K562 (cell line): ENCODE results near the gene OR9Q2. TPM values are rescaled to one million over a fixed set of nuclear protein-coding genes. Genes with fewer than 3 reads are reported as not detected.

Experiments
- ATAC-seq: fragments of 200-7000 bp; cut with Tn5 transposase; 3 replicates; pipeline ENCODE4 v1.9.1; 2020; ENCODE audit warnings: moderate library complexity
- BruUV-seq: library from RNA; stranded (reverse); fragments of 400-500 nt; replicated peaks from 2 replicates; lab custom pipeline; 2021; lab: Mats Ljungman, UMichigan
- CTCF ChIA-PET: fragments of 300-600 bp; formaldehyde crosslinking; extraction: SDS; loops from one replicate; lab custom pipeline; 2021; ENCODE audit warnings: low intra/inter-chr PET ratio; lab: Yijun Ruan, JAX
- POLR2A ChIA-PET: fragments of 300-600, 350-650 bp; sonication (Branson Sonifier 250); formaldehyde crosslinking; extraction: SDS; loops from one replicate; lab custom pipeline; 2021; ENCODE audit warnings: antibody characterized with exemption, inconsistent platforms; lab: Yijun Ruan, JAX
- DNase-seq, 4 experiments: peaks; one replicate each; pipeline versions ENCODE4 v3.0.0 to v3.0.0-alpha.2; 2011 to 2018; ENCODE audit warnings: low spot score in 3 of 4, mixed read lengths in 3 of 4; ENCODE audit errors: extremely low read depth in 1 of 4
- FAIRE-seq: peaks from 2 replicates; lab custom pipeline; 2011; peaks lifted over from hg19 to GRCh38; lab: Jason Lieb, UNC
- H2AFZ ChIP-seq: 2 replicates; pipeline ENCODE4 v1.6.0; 2011; ENCODE audit warnings: low read depth, low read length, control low read depth, inconsistent platforms
- H3K27ac ChIP-seq: fragments of 200-600 bp; 3 replicates; pipeline ENCODE4 v1.8.0; 2011; ENCODE audit warnings: low read depth, mild to moderate bottlenecking, control low read depth, inconsistent platforms, low read length, moderate library complexity, mixed read lengths; ENCODE audit errors: extremely low read depth
- H3K27me3 ChIP-seq, 2 experiments: fragments of 300-600 bp in 1 of 2; 2 replicates in 1 of 2; 3 replicates in 1 of 2; pipeline versions ENCODE4 v1.6.0 to v1.8.0; 2011; ENCODE audit warnings: inconsistent platforms in 2 of 2, low read length in 2 of 2, mild to moderate bottlenecking in 1 of 2, mixed read lengths in 1 of 2, moderate library complexity in 1 of 2; ENCODE audit not compliant: control insufficient read depth in 2 of 2, insufficient read depth in 2 of 2
- H3K36me3 ChIP-seq: fragments of 300-600 bp; 3 replicates; pipeline ENCODE4 v1.8.0; 2011; ENCODE audit warnings: mild to moderate bottlenecking, low read length, inconsistent platforms; ENCODE audit not compliant: control insufficient read depth, insufficient read depth
- H3K4me1 ChIP-seq, 2 experiments: fragments of 200-600 bp in 1 of 2; replicated peaks in 1 of 2; 2 replicates in 1 of 2; 3 replicates in 1 of 2; pipeline versions ENCODE4 v1.5.1 to v1.8.0; 2011; ENCODE audit warnings: inconsistent platforms in 2 of 2, low read length in 2 of 2, mild to moderate bottlenecking in 1 of 2, mixed read lengths in 1 of 2, moderate library complexity in 1 of 2; ENCODE audit not compliant: control insufficient read depth in 2 of 2, insufficient read depth in 2 of 2
- H3K4me2 ChIP-seq: 2 replicates; pipeline ENCODE4 v1.6.1; 2011; ENCODE audit warnings: low read length, control low read depth, inconsistent platforms, mixed read lengths; ENCODE audit not compliant: insufficient read depth
- H3K4me3 ChIP-seq: fragments of 200-600 bp; sonication (generic), shearing (Covaris generic); 2 replicates; pipeline ENCODE4 v1.5.1; 2016; ENCODE audit warnings: control low read depth, inconsistent platforms
- H3K79me2 ChIP-seq: fragments of 200-600 bp; 3 replicates; pipeline ENCODE4 v1.8.0; 2011; ENCODE audit warnings: low read length, inconsistent platforms; ENCODE audit not compliant: control insufficient read depth, insufficient read depth
- H3K9ac ChIP-seq, 2 experiments: 2 replicates each; pipeline versions ENCODE4 v1.6.0 to v1.6.1; 2011; ENCODE audit warnings: low read depth in 2 of 2, low read length in 2 of 2, control low read depth in 1 of 2, inconsistent platforms in 1 of 2, mild to moderate bottlenecking in 1 of 2, mixed read lengths in 1 of 2; ENCODE audit not compliant: insufficient read depth in 1 of 2
- H3K9me1 ChIP-seq: one replicate; pipeline ENCODE4 v1.6.0; 2011; ENCODE audit warnings: inconsistent platforms, mild to moderate bottlenecking, low read length, moderate library complexity; ENCODE audit not compliant: control insufficient read depth, insufficient read depth
- H3K9me3 ChIP-seq: replicated peaks from 2 replicates; pipeline ENCODE4 v1.5.1; 2011; ENCODE audit warnings: low read depth, low read length, inconsistent platforms; ENCODE audit not compliant: control insufficient read depth, insufficient read depth
- H4K20me1 ChIP-seq: replicated peaks from 2 replicates; pipeline ENCODE4 v1.6.1; 2011; ENCODE audit warnings: low read length, inconsistent platforms, mixed read lengths; ENCODE audit not compliant: control insufficient read depth, insufficient read depth
- CEBPB ChIP-seq: fragments of 450-650 bp; IDR thresholded peaks from 2 replicates; pipeline ENCODE4 v1.6.1; 2016; ENCODE audit warnings: missing genetic modification characterization, missing compliant biosample characterization
- CSDE1 ChIP-seq, 2 experiments: fragments of 450-650 bp; IDR thresholded peaks; 2 replicates each; pipeline ENCODE4 v1.6.1; 2016; ENCODE audit warnings: mild to moderate bottlenecking in 1 of 2
- DIDO1 ChIP-seq: fragments of 450-650 bp; IDR thresholded peaks from 2 replicates; pipeline ENCODE4 v1.6.1; 2016; ENCODE audit warnings: low read depth, missing biosample characterization, missing genetic modification characterization
- NELFE ChIP-seq: IDR thresholded peaks from 2 replicates; pipeline ENCODE4 v1.6.1; 2011; ENCODE audit warnings: mild to moderate bottlenecking; ENCODE audit not compliant: insufficient read depth, insufficient read length
- NFE2 ChIP-seq: IDR thresholded peaks from 2 replicates; pipeline ENCODE4 v1.6.1; 2014; ENCODE audit warnings: antibody characterized with exemption, low read depth
- NUFIP1 ChIP-seq: fragments of 450-650 bp; IDR thresholded peaks from 2 replicates; pipeline ENCODE4 v1.6.1; 2018; ENCODE audit not compliant: partially characterized antibody
- OTX1 ChIP-seq: fragments of 450-650 bp; formaldehyde crosslinking; IDR thresholded peaks from 2 replicates; pipeline ENCODE4 v1.4.0; 2022; ENCODE audit warnings: mild to moderate bottlenecking
- REST ChIP-seq, 2 experiments: fragments of 450-650 bp; formaldehyde crosslinking in 1 of 2; IDR thresholded peaks; 2 replicates each; pipeline versions ENCODE4 v1.4.0 to v1.6.1; 2014 to 2020; ENCODE audit warnings: mild to moderate bottlenecking in 2 of 2, borderline replicate concordance in 1 of 2, low read depth in 1 of 2
- TEAD4 ChIP-seq, 2 experiments: sonication (generic) in 1 of 2; formaldehyde crosslinking in 1 of 2; IDR thresholded peaks; 2 replicates each; pipeline versions ENCODE4 v1.6.1 to v1.8.0; 2012 to 2022; ENCODE audit warnings: borderline replicate concordance in 1 of 2, inconsistent platforms in 1 of 2, low read length in 1 of 2, mild to moderate bottlenecking in 1 of 2, missing genetic modification reagents in 1 of 2
- ZNF316 ChIP-seq: fragments of 450-650 bp; IDR thresholded peaks from 2 replicates; pipeline ENCODE4 v1.6.1; 2016
- ZNF512 ChIP-seq: IDR thresholded peaks from 2 replicates; pipeline ENCODE4 v1.6.1; 2016; ENCODE audit warnings: missing genetic modification characterization, missing compliant biosample characterization
- ZNF583 ChIP-seq: fragments of 250-450 bp; sonication (Bioruptor Pico); IDR thresholded peaks from 2 replicates; pipeline ENCODE4 v1.4.0; 2020
- WGBS: fragments of 100-300 bp; shearing (Covaris generic); methylation state at CpG from one replicate; pipeline ENCODE4 v1.1.6; 2016; ENCODE audit warnings: low coverage, mixed read lengths; ENCODE audit not compliant: insufficient coverage; ENCODE audit errors: missing lambda C conversion rate; 5-methylcytosine and 5-hydroxymethylcytosine counted together
- in situ Hi-C: fragments of 300-500 bp; cut with MboI; formaldehyde crosslinking; loops from 4 replicates; pipeline ENCODE4 v1.15.0; 2018; ENCODE audit warnings: inconsistent platforms, mixed read lengths
- intact Hi-C: fragments of 100-400 bp; cut with micrococcal nuclease; formaldehyde crosslinking; loops from 2 replicates; pipeline ENCODE4 v1.14.2; 2022
- polyA plus RNA-seq, 8 experiments: library from polyadenylated mRNA; depleted of rRNA in 4 of 8; stranded (reverse) in 5 of 8; unstranded in 3 of 8; fragments of >200 nt; fragmentation: Nextera tagmentation in 2 of 8; fragmentation: Illumina TruSeq in 1 of 8; extraction: Ambion mirVana in 2 of 8; extraction: Trizol in 1 of 8; gene quantifications; 2 replicates each; pipeline versions ENCODE4 v1.2.1 to v1.2.3, GENCODE V29; 2011 to 2014; ENCODE audit warnings: inconsistent platforms in 1 of 8, missing spikeins in 1 of 8
- total RNA-seq, 7 experiments: library from RNA; depleted of rRNA in 6 of 7; stranded (reverse); fragments of >200 nt in 6 of 7; fragmentation: Illumina TruSeq in 2 of 7; extraction: Trizol in 2 of 7; gene quantifications; 2 replicates each; pipeline versions ENCODE4 v1.2.1 to v1.2.3, GENCODE V29; 2011 to 2021; ENCODE audit warnings: low replicate concordance in 1 of 7
- TF ChIP-seq, protein P1 (sequence below): sonication (generic); formaldehyde crosslinking; IDR thresholded peaks from 2 replicates; pipeline ENCODE4 v1.8.1; 2022; ENCODE audit warnings: missing genetic modification reagents

Gene OR9Q2
- total and polyA plus RNA-seq, 9 of the 15 experiments (the other 6 are each of a cell fraction or from before 2014, with no cell fraction given): not detected

DNA sequence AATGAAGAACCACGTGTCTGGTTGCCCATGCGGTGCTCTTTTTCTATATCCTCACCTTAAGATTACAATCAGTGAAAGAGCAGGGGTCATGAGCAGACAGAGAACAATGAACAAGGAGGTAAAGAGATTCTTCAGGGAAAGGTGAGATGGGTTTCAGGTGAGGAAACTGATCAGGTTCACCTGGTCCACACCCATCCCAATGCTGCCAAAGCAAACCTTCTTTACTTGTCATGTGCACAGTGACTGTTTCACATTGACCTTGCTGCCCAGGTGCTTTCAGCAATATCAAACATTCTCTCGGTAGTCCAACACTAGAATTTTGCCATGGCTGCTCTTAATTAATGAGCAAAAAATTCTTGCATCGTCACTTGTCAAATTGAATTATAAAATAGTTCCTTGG, 24.5 kb upstream of the OR9Q2 start:
- Histone ChIP-seq H3K9ac (no peak overlapping the region), H3K4me1 (no peaks in the 10 kb centered on the region), H3K36me3 (no peaks in the 10 kb centered on the region), H2AFZ (no peak overlapping the region), H3K9me1 (no peaks in the 10 kb centered on the region), H3K9me3 (no peaks in the 10 kb centered on the region)
- CTCF ChIA-PET: no interaction called here
- intact Hi-C loops: no loop called here
- no peak for DNase-seq
- TF ChIP-seq CSDE1 (IDR thresholded peaks at IDR 0.05) (no peak), OTX1 (CRISPR knock-in tag) (no peak), DIDO1 (tag) (no peak), NELFE (no peak), TEAD4 (IDR thresholded peaks at IDR 0.05; ENCODE audit: low read length) (no peak), TEAD4 (CRISPR knock-in tag; IDR thresholded peaks at IDR 0.05; ENCODE audit: borderline replicate concordance) (no peak), NUFIP1 (no peak), CEBPB (tag) (no peak), NFE2 (no peak), ZNF316 (no peak), ZNF512 (tag) (no peak), ZNF583 (CRISPR knock-in tag) (no peak), REST (IDR thresholded peaks at IDR 0.05; ENCODE audit: borderline replicate concordance) (no peak), REST (CRISPR knock-in tag; IDR thresholded peaks at IDR 0.05; ENCODE audit: low read depth) (no peak)
- TF ChIP-seq, protein P1, sequence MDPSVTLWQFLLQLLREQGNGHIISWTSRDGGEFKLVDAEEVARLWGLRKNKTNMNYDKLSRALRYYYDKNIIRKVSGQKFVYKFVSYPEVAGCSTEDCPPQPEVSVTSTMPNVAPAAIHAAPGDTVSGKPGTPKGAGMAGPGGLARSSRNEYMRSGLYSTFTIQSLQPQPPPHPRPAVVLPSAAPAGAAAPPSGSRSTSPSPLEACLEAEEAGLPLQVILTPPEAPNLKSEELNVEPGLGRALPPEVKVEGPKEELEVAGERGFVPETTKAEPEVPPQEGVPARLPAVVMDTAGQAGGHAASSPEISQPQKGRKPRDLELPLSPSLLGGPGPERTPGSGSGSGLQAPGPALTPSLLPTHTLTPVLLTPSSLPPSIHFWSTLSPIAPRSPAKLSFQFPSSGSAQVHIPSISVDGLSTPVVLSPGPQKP (CRISPR knock-in tag): no peak
- TF ChIP-seq, all 486 proteins: peak for 0
- Histone ChIP-seq H3K79me2 (no peaks in the 10 kb centered on the region), H3K4me3 (no peak overlapping the region), H3K4me2 (no peak overlapping the region), H3K27me3 (no peaks in the 10 kb centered on the region), H3K27ac (no peak overlapping the region), H4K20me1 (no peaks in the 10 kb centered on the region)
- no TSS peak for BruUV-seq
- POLR2A ChIA-PET: no interaction called here
- ATAC-seq (no peak), FAIRE-seq (no peak)
- in situ Hi-C loops: no loop called here
- WGBS: 0% methylated on average over 4 of the region's 4 CpGs
